A549 (cell line): Measurements from ENCODE around the gene FUT7. TPM values are rescaled to one million over a fixed set of nuclear protein-coding genes. Genes with fewer than 3 reads are reported as not detected.

ENCODE experiments used
- ATAC-seq, 2 experiments: fragments of 200-7000 bp in 1 of 2; fragments of >200 bp in 1 of 2; cut with Nextera tagmentation in 1 of 2; cut with Tn5 transposase in 1 of 2; 3 replicates each; pipeline versions ENCODE4 v1.8.0 to v1.9.1; 2018 to 2020; ENCODE audit warnings: mild to moderate bottlenecking in 1 of 2, moderate library complexity in 1 of 2
- CTCF ChIA-PET: fragments of 300-600 bp; sonication (Branson Sonifier 250); formaldehyde crosslinking; extraction: SDS; loops from one replicate; lab custom pipeline; 2021; ENCODE audit warnings: antibody characterized with exemption, inconsistent platforms; lab: Yijun Ruan, JAX
- POLR2A ChIA-PET: fragments of 350-600 bp; formaldehyde crosslinking; extraction: SDS; loops from one replicate; lab custom pipeline; 2021; ENCODE audit warnings: antibody characterized with exemption, inconsistent platforms; lab: Yijun Ruan, JAX
- DNase-seq, 2 experiments: peaks; one replicate each; pipeline versions ENCODE4 v3.0.0 to v3.0.0-alpha.2; 2011 to 2016; ENCODE audit warnings: low read depth in 1 of 2, low spot score in 1 of 2
- FAIRE-seq: peaks from 2 replicates; lab custom pipeline; 2011; peaks lifted over from hg19 to GRCh38; lab: Jason Lieb, UNC
- H3K27ac ChIP-seq, 2 experiments: fragments of >200 bp; sonication (Bioruptor Twin); formaldehyde crosslinking; 3 replicates each; pipeline ENCODE4 v1.5.1; 2016 to 2017
- H3K4me1 ChIP-seq: fragments of >200 bp; sonication (Bioruptor Twin); formaldehyde crosslinking; 3 replicates; pipeline ENCODE4 v1.6.1; 2016
- H3K4me2 ChIP-seq: fragments of >200 bp; sonication (Bioruptor Twin); formaldehyde crosslinking; 3 replicates; pipeline ENCODE4 v1.6.1; 2016
- H3K4me3 ChIP-seq: fragments of >200 bp; sonication (Bioruptor Twin); formaldehyde crosslinking; 3 replicates; pipeline ENCODE4 v1.5.1; 2016
- H3K9me3 ChIP-seq: fragments of >200 bp; sonication (Bioruptor Twin); formaldehyde crosslinking; 3 replicates; pipeline ENCODE4 v1.6.1; 2016
- BHLHE40 ChIP-seq: IDR thresholded peaks from 2 replicates; pipeline ENCODE4 v1.6.1; 2012; ENCODE audit warnings: low read depth, low read length, inconsistent platforms
- EHF ChIP-seq: fragments of 250-450 bp; sonication (Bioruptor Pico); IDR thresholded peaks from 2 replicates; pipeline ENCODE4 v1.5.0; 2020; ENCODE audit warnings: mild to moderate bottlenecking
- ESRRA ChIP-seq: fragments of 150-350 bp; IDR thresholded peaks from 2 replicates; pipeline ENCODE4 v1.6.1; 2014; ENCODE audit warnings: mild to moderate bottlenecking, low read length, borderline replicate concordance
- GATA3 ChIP-seq: IDR thresholded peaks from 2 replicates; pipeline ENCODE4 v1.6.1; 2012; ENCODE audit warnings: borderline replicate concordance
- HOXA7 ChIP-seq: fragments of 250-450 bp; sonication (Bioruptor Pico); IDR thresholded peaks from 2 replicates; pipeline ENCODE4 v1.5.0; 2020; ENCODE audit warnings: mild to moderate bottlenecking, moderate library complexity
- HOXB13 ChIP-seq: fragments of 250-450 bp; sonication (Bioruptor Pico); IDR thresholded peaks from 2 replicates; pipeline ENCODE4 v1.5.0; 2020; ENCODE audit warnings: low read depth, mild to moderate bottlenecking, moderate library complexity
- HOXB5 ChIP-seq: fragments of 250-450 bp; sonication (Bioruptor Pico); IDR thresholded peaks from 2 replicates; pipeline ENCODE4 v1.5.0; 2020; ENCODE audit warnings: mild to moderate bottlenecking, moderate library complexity
- JUNB ChIP-seq: fragments of >200 bp; sonication (Bioruptor Twin); formaldehyde crosslinking; IDR thresholded peaks from 2 replicates; pipeline ENCODE4 v1.6.1; 2016
- KDM1A ChIP-seq: fragments of 200-600 bp; sonication (generic); IDR thresholded peaks from 2 replicates; pipeline ENCODE4 v1.6.1; 2016; ENCODE audit warnings: low read depth, mild to moderate bottlenecking
- KDM5A ChIP-seq: fragments of 200-600 bp; sonication (generic); IDR thresholded peaks from 2 replicates; pipeline ENCODE4 v1.6.1; 2016; ENCODE audit warnings: antibody characterized with exemption, mild to moderate bottlenecking
- MAFK ChIP-seq: fragments of 450-650 bp; IDR thresholded peaks from 2 replicates; pipeline ENCODE4 v1.6.1; 2014; ENCODE audit not compliant: partially characterized antibody
- MAZ ChIP-seq: fragments of 150-350 bp; IDR thresholded peaks from 2 replicates; pipeline ENCODE4 v1.6.1; 2014; ENCODE audit warnings: antibody characterized with exemption, low read depth, low read length, borderline replicate concordance
- NFE2L2 ChIP-seq: fragments of 150-350 bp; conservative IDR thresholded peaks from 2 replicates; pipeline ENCODE4 v1.6.1; 2014; ENCODE audit warnings: low read length
- PBX3 ChIP-seq: IDR thresholded peaks from 2 replicates; pipeline ENCODE4 v1.6.1; 2012
- POLR2AphosphoS2 ChIP-seq: conservative IDR thresholded peaks from 2 replicates; pipeline ENCODE4 v1.6.1; 2012; ENCODE audit warnings: low read length, improper control_type of control experiment, inconsistent platforms
- RCOR1 ChIP-seq: fragments of 150-350 bp; IDR thresholded peaks from 2 replicates; pipeline ENCODE4 v1.6.1; 2014; ENCODE audit warnings: antibody characterized with exemption, low read length, low read depth
- REST ChIP-seq: fragments of 200-600 bp; sonication (generic); IDR thresholded peaks from 2 replicates; pipeline ENCODE4 v1.6.1; 2016; ENCODE audit warnings: antibody characterized with exemption, mild to moderate bottlenecking, moderate library complexity
- RFX5 ChIP-seq: fragments of 450-650 bp; IDR thresholded peaks from 2 replicates; pipeline ENCODE4 v1.7.1; 2014; ENCODE audit warnings: antibody characterized with exemption, mild to moderate bottlenecking, moderate library complexity
- SREBF2 ChIP-seq: fragments of 450-650 bp; IDR thresholded peaks from 2 replicates; pipeline ENCODE4 v1.6.1; 2014; ENCODE audit warnings: mild to moderate bottlenecking, moderate library complexity
- ZSCAN20 ChIP-seq: fragments of 250-450 bp; sonication (Bioruptor Pico); IDR thresholded peaks from 2 replicates; pipeline ENCODE4 v1.8.0; 2022; ENCODE audit warnings: mild to moderate bottlenecking, moderate library complexity
- WGBS: methylation state at CpG from one replicate; pipeline ENCODE4 v1.1.6; 2017; ENCODE audit errors: missing lambda C conversion rate; 5-methylcytosine and 5-hydroxymethylcytosine counted together
- polyA plus RNA-seq, 4 experiments: library from polyadenylated mRNA; depleted of rRNA in 3 of 4; stranded (reverse); fragments of >200 nt; fragmentation: RNase III in 1 of 4; extraction: RNeasy Plus Mini Kit Qiagen cat#74134 plus additional on column Dnase treatment in 1 of 4; gene quantifications; 2 replicates in 3 of 4; 3 replicates in 1 of 4; pipeline ENCODE4 v1.2.3, GENCODE V29; 2011 to 2017
- TF ChIP-seq, protein P1 (sequence below): IDR thresholded peaks from 2 replicates; pipeline ENCODE4 v1.6.1; 2012; ENCODE audit warnings: low read depth, borderline replicate concordance
- TF ChIP-seq, protein P2 (sequence below): fragments of >200 bp; sonication (Bioruptor Twin); formaldehyde crosslinking; IDR thresholded peaks from 2 replicates; pipeline ENCODE4 v1.6.1; 2016

Gene FUT7
- polyA plus RNA-seq, 2 of the 4 experiments (the other 2 are of a cell fraction): not detected

DNA sequence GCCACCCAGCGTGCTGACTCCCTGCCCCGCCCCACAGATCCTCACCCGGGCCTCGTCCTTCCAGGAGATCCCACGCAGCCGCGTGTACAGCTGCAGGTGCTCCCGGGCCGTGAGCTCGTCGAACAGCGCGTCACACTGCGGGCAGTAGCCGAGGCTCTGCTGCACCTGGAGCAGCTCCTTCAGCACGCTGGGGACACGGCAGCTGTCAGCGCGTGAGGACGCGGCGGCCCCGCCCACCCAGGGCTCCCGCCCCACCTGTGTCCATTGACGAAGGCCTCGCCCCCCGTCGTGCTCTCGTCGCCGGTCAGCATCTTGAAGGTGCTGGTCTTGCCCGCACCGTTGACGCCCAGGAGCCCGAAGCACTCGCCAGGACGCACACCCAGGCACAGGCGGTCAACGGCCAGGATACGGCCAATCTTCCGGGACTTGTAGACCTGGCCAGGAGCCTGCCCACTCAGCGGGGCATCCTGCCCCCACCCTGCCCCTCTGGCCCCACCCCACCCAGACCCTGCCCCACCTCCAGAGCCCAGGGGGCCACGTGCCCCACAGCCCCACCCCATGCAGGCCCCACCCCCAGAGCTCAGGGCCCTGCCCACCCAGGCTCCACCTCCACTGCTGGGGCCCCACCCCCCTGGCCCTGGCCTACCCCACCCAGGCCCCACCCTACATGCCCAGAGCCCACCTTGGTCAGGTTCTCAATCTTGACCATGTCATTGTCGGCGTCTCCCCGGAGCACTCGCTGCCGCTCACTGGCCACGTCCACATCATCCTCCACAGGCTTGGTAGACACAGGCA is 21.8 kb downstream of the FUT7 start:
- ChIA-PET CTCF (interaction anchor here (1.0 to 2.9 kb wide), 4 partner anchors 15 to 25 kb away, joined by 4 to 13 read pairs (median 4); no protein-coding TSS in a partner anchor), POLR2A (no interaction called here)
- peaks cover 5% of the 10 kb centered on the region; the same call in 2 of the 3 replicates for H3K4me1 ChIP-seq
- H3K4me3 ChIP-seq: no peak overlapping the region
- DNase-seq (no peak), ATAC-seq (no peak), FAIRE-seq (no peak)
- TF ChIP-seq BHLHE40 (no peak), MAFK (no peak), EHF (no peak), NFE2L2 (no peak), REST (no peak), SREBF2 (no peak), POLR2AphosphoS2 (no peak), KDM5A (no peak), RFX5 (no peak), KDM1A (no peak)
- TF ChIP-seq, protein P1, sequence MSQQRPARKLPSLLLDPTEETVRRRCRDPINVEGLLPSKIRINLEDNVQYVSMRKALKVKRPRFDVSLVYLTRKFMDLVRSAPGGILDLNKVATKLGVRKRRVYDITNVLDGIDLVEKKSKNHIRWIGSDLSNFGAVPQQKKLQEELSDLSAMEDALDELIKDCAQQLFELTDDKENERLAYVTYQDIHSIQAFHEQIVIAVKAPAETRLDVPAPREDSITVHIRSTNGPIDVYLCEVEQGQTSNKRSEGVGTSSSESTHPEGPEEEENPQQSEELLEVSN: no peak
- H3K9me3 ChIP-seq: no peaks in the 10 kb centered on the region
- WGBS: 94% methylated on average over 32 of the region's 49 CpGs
- H3K4me2 ChIP-seq: no peak overlapping the region
- no peak overlapping the region for H3K27ac ChIP-seq

DNA sequence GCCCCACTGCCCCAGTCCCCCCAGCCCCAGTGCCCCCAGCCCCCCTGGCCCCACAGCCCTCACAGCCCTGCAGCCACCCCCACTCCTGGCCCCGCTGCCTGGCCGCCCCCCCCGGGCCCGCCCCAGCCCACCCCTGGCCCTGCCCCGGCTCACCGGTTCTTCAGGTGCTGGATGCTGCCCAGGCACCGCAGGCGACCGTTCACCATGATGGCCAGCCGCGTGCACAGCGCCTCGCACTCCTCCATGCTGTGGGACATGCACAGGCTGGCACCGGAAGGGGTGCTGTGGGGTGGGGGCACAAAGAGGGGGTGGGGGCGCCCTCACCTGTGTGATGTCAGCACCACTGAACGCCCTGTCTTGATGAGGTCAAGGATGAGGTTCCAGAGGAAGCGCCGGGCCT is 22.7 kb downstream of the FUT7 start:
- WGBS: 90% methylated on average over 9 of the region's 18 CpGs

More for the DNA sequence above, 22.7 kb downstream of the FUT7 start:
- no peak for TF ChIP-seq MAZ
- TF ChIP-seq PBX3: no peak
- TF ChIP-seq RCOR1: no peak
- no peak for TF ChIP-seq BHLHE40
- no peak for TF ChIP-seq JUNB
- no peak for TF ChIP-seq HOXB13
- TF ChIP-seq GATA3: no peak
- TF ChIP-seq HOXB5: no peak
- no peak for TF ChIP-seq HOXA7
- TF ChIP-seq, protein P2, sequence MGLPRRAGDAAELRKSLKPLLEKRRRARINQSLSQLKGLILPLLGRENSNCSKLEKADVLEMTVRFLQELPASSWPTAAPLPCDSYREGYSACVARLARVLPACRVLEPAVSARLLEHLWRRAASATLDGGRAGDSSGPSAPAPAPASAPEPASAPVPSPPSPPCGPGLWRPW: no peak
- TF ChIP-seq ZSCAN20: no peak
- TF ChIP-seq ESRRA: no peak
- Histone ChIP-seq H3K4me3 (no peak overlapping the region), H3K9me3 (no peaks in the 10 kb centered on the region), H3K27ac (no peak overlapping the region), H3K4me1 (peaks cover 5% of the 10 kb centered on the region; the same call in 2 of the 3 replicates), H3K4me2 (no peak overlapping the region)
- POLR2A ChIA-PET: interaction anchor here (0.6 kb wide), 1 partner anchor 17 kb away, joined by 3 read pairs; the partner anchor contains the start of gene PAXX
- CTCF ChIA-PET: interaction anchor here (1.0 to 2.9 kb wide), 3 partner anchors 18 to 26 kb away, joined by 4 to 13 read pairs (median 4); no protein-coding TSS in a partner anchor
- DNase-seq (no peak), ATAC-seq (no peak), FAIRE-seq (no peak)
